ENCODE results near the gene IFI6.
"Not testable (repeated sequence)": the region's sequence is repeated elsewhere in the genome, so short reads cannot be mapped to it uniquely, and the experiment has no call there.

IFI6 gene, protein sequence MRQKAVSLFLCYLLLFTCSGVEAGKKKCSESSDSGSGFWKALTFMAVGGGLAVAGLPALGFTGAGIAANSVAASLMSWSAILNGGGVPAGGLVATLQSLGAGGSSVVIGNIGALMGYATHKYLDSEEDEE

DNA sequence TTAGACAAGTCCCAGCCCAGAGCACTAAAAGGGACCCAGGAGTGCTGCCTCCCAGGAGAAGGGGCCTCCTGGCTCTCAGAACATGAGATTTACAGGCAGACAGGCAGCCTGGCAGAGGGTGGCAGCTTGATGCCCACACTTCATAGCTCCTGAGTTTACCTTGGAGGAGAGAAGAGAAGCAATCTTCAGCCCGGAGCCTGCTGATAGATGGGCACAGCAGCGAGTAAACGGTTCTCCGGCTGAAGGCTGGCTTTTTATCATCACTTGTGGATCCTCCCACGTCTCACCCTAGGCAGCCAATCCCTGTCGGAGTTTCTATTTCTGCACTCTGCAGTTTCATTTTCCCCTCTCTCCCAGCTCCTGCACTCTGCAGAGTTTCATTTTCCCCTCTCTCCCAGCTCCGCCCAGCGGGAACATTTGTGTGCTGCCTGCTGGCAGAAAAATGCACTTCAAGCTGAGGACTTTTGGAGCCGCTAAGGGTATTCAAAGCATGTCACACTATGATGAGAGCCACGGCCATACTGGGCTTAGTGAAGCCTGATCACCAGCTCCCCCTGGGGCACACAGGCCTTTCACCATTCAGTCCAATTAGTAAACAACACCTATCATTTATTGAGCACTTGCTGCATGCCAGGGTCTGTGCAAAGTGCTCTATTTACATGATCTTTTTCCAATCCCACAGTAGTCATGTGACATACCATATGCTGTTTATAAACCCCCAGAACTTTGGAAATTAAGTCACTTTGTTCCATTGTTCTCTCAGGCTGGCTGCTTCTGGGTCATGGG is at the start of gene IFI6:
Gene IFI6 (minus strand): TSS at position 229 of the 786 bp plus-strand sequence. CDS start 2,878 bp downstream, outside the sequence.
- in situ Hi-C loops (cut with MboI; ENCODE audit: low pct_unique_long_range_greater_than_20kb, low sequenced_read_pairs): no loop called here
- peak; percentile 96 for DNase-seq

GRCh38 chr1:27719286-27720251 is 47.6 kb upstream of the IFI6 start:
- in situ Hi-C loops (cut with MboI; ENCODE audit: low pct_unique_long_range_greater_than_20kb, low sequenced_read_pairs): no loop called here

GRCh38 chr1:27716262-27716895 is 44.4 kb upstream of the IFI6 start:
- no peak for DNase-seq
- in situ Hi-C loops (cut with MboI; ENCODE audit: low pct_unique_long_range_greater_than_20kb, low sequenced_read_pairs): no loop called here

More at GRCh38 chr1:27719286-27720251, 47.6 kb upstream of the IFI6 start:
- peak; percentile 17 for DNase-seq

GRCh38 chr1:27713869-27714513 is 42.0 kb upstream of the IFI6 start:
- in situ Hi-C loops (cut with MboI; ENCODE audit: low pct_unique_long_range_greater_than_20kb, low sequenced_read_pairs): no loop called here

DNA sequence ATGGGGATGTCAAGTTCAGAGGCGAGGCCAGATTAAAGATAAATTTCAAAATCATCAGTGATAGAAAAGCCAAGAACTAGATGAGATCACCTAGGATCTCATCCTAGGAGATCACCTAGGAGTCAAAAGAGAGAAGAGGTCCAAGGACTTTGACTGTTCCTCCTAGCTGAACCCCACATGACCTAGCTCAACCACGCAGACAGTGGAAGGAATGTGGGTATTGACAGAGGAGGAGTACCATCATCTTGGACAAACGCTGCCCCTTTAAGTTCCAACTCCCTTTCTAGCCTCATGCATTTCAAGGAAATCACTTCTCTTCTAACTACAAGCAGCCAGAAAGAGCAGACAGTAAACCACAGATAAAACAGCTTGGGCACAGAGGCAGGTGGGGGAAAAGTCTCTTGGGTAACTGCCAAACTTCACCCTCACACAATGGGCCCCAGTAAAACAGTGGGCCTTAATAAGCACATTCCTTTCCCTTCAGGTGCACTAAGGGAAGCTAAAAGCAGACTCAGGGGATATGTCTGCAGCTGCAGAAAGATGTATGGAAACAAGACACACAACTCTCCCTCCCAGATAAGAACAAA is 41.2 kb upstream of the IFI6 start:
- DNase-seq: no peak
- in situ Hi-C loops (cut with MboI; ENCODE audit: low pct_unique_long_range_greater_than_20kb, low sequenced_read_pairs): no loop called here

More at GRCh38 chr1:27713869-27714513, 42.0 kb upstream of the IFI6 start:
- DNase-seq: no peak

DNA sequence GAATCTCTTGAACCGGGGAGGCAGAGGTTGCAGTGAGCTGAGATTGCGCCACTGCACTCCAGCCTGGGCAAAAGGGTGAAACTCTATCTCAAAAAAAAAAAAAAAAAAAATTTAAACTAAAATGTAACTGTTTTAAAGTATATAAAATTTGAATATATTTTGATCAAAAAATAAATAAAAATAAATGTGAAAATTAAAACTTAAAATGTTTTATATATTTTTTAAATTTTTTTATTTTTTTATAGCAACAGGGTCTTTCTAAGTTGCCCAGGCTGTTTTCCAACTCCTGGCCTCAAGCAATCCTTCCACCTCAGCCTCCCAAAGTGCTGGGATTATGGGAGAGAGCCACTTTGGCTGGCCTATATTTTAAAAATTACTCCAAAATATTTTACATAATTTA is 38.6 kb upstream of the IFI6 start:
- in situ Hi-C loops (cut with MboI; ENCODE audit: low pct_unique_long_range_greater_than_20kb, low sequenced_read_pairs): no loop called here
- no peak for DNase-seq

- no peak for DNase-seq
- in situ Hi-C loops (cut with MboI; ENCODE audit: low pct_unique_long_range_greater_than_20kb, low sequenced_read_pairs): no loop called here
These were observed 33.6 kb upstream of the IFI6 start for GRCh38 chr1:27705545-27705944.

DNA sequence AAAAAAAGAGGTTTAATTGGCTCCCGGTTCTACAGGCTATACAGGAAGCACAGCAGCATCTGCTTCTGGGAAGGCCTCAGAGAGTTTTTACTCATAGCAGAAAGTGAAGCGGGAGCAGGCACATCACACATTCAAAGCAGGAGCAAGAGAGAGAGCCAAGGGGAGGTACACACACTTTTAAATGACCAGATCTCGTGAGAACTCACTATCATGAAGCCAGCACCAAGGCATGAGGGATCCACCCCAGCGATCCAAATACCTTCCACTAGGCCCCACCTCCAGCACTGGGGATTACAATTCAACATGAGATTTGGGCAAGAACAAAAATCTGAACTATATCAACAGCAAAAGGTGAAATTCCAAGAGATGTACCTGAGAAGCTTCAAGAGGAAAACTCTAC is 33.0 kb upstream of the IFI6 start:
- in situ Hi-C loops (cut with MboI; ENCODE audit: low pct_unique_long_range_greater_than_20kb, low sequenced_read_pairs): no loop called here

DNA sequence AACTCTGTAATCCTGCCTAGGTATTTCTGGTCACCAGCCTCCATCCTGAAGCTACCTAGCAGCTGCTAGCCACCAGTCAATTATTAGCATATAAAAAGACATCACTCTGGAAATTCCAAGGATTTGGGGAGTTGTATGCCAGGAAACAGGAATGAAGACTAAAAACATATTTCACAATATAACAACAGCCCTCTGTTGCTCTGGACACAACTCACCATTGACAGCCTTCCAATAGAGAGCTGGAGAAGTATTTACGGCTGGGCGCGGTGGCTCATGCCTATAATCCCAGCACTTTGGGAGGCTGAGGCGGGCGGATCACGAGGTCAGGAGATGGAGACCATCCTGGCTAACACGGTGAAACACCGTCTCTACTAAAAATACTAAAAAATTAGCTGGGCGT is 24.8 kb upstream of the IFI6 start:
- in situ Hi-C loops (cut with MboI; ENCODE audit: low pct_unique_long_range_greater_than_20kb, low sequenced_read_pairs); DNase-seq: not testable (repeated sequence)

More for the DNA sequence above, 33.0 kb upstream of the IFI6 start:
- no peak for DNase-seq

- in situ Hi-C loops (cut with MboI; ENCODE audit: low pct_unique_long_range_greater_than_20kb, low sequenced_read_pairs): no loop called here
- DNase-seq: no peak
These were observed 18.2 kb upstream of the IFI6 start for GRCh38 chr1:27690183-27690582.

DNA sequence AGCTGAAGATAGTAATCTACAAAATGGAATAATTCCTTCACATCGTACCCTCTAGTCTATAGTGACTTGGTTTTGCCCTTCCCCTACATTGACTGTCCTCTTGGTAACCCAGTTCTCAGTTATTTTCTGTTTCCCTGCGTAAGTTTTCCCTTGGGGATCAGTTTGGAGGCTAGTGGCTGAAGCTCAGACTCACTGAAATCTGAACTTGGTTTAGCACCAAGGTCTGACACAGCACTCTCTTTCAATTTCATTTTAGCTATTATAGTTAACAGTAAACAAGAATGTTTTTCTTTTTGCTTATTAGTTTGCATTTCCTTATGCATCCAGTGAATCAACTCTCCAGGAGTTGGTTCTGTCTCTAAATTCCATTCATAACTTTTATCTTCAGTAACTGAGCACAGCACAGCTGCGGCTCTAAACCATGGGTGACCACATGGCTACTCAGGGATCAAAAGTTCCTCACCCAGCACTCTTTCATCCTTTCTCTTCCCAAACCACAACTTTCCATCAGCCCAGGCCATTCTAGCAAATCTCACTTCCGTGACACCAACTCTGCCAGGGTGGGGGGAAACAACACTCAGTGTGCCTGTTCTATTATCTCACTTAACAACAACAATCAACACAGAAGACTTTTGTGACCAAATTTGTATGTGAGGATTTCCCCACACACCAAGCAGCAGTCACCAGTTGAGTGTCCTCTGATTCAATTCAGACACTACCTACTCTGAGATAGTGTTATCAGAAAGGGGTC is 17.6 kb upstream of the IFI6 start:
- DNase-seq: no peak

DNA sequence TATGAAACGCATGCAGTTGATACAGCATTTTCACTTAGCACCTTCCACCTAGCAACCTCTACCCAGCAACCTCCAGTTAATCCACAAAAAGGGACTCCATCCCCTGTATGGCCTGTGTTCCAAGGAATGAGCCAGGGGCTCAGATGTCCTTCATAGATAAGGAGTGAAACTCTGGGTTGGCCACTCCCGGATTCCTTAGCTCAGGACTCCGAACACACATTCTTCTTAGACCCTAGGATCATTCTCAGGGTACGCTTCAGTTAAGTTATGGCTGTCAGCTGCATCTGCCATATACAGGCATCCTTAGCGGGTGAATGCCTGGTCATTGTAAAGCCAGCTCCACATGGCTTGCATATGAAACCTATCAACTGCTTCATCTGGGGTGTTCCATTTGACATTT is 15.9 kb upstream of the IFI6 start:
- in situ Hi-C loops (cut with MboI; ENCODE audit: low pct_unique_long_range_greater_than_20kb, low sequenced_read_pairs): no loop called here
- DNase-seq: no peak

More for the DNA sequence above, 17.6 kb upstream of the IFI6 start:
- in situ Hi-C loops (cut with MboI; ENCODE audit: low pct_unique_long_range_greater_than_20kb, low sequenced_read_pairs): no loop called here

DNA sequence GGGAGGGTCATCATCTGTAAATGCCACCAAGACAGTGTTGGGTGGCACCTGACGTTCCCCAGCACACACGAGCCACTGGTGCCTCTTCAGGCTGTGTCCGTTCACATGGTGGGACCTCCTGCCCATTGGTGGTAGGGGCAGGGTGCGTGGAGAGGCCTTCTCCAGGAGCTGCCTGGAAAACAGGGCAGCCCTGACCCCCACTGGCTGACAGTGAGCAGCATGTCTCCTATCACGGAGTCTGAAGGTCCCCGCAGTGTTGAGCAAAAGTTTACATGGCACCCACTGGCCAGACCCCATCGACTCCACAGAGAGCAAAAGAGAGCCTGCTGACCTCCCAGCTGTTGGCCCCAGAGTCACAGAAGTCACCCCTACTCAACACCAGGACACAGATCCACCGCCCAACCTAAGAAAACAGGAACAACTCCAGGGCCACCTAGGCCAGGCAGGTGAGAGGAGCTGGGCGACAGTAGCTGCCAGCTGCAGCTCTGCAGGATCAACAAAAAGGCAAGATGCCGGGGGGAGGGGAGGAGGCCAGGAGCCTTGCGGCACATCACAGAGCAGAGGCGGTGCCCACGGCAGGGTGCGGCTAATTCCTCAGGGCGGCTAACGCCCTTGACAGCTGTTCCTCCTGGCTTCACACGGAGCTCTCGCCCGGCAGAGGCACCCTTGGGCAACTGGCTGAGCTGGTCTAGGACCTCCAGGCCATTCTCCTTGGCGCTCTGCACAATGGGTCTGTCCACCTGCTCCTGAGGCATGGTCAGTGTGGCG is 14.4 kb upstream of the IFI6 start:
- no peak for DNase-seq
- in situ Hi-C loops (cut with MboI; ENCODE audit: low pct_unique_long_range_greater_than_20kb, low sequenced_read_pairs): no loop called here

DNA sequence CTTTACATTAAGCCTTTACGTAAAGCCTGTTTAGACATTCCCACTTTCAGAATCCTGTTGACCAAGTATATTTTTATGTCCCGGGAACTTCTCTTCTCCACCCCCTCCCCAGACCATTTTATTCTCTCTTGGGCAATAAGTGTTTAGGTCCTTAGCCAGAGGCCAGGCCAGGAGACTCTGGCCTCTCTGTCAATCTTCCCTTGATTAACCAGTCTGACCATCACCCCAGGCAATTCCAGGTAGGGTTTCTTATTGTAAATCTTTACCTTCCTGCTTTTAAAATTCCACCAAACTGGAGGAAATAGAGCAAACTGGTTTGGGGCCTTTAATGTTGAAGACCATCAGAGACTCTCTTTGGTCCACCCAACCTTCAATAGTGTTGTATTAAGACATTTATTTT is 12.2 kb upstream of the IFI6 start:
- no peak for DNase-seq
- in situ Hi-C loops (cut with MboI; ENCODE audit: low pct_unique_long_range_greater_than_20kb, low sequenced_read_pairs): no loop called here

DNA sequence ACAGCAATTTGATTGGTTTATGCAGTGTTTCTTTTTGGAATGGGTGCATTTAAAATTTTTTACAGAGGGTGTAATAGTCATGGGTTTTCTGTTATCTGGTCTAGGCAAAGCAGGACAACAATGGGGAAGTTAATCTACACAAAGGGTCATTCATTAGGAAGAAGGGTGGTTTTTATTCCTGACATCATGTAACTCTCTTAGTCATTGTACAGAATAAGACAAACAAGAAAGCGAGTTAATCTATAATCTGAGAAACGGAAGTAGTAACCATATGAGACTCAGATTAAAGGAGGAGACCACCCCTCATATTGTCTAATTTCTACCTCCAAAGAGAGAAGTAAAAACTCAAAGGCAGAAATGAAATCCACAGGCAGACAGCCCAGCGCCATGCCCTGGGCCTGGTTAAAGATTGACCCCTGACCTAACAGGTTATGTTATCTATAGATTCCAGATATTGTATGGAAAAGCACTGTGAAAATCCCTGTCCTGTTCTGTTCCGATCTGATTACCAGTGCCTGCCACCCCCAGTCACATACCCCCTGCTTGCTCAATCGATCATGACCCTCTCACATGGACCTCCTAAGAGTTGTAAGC is 10.5 kb upstream of the IFI6 start:
- in situ Hi-C loops (cut with MboI; ENCODE audit: low pct_unique_long_range_greater_than_20kb, low sequenced_read_pairs): no loop called here

GRCh38 chr1:27681580-27681979 is 9.6 kb upstream of the IFI6 start:
- in situ Hi-C loops (cut with MboI; ENCODE audit: low pct_unique_long_range_greater_than_20kb, low sequenced_read_pairs); DNase-seq: not testable (repeated sequence)

More for the DNA sequence above, 10.5 kb upstream of the IFI6 start:
- DNase-seq: no peak
